NB4 (cell line): Measurements from ENCODE around the gene HS6ST1.

Source experiments
- MYC ChIP-seq: IDR thresholded peaks from 2 replicates; pipeline ENCODE4 v1.6.1; 2011; ENCODE audit warnings: low read depth, low read length
- POLR2A ChIP-seq: IDR thresholded peaks from 2 replicates; pipeline ENCODE4 v1.6.1; 2011; ENCODE audit warnings: mild to moderate bottlenecking; ENCODE audit not compliant: insufficient read length; ENCODE audit errors: extremely low read depth
- TF ChIP-seq, protein P1 (sequence below): IDR thresholded peaks from one replicate; pipeline ENCODE4 v1.5.1; 2012; ENCODE audit warnings: low read depth, low read length

DNA sequence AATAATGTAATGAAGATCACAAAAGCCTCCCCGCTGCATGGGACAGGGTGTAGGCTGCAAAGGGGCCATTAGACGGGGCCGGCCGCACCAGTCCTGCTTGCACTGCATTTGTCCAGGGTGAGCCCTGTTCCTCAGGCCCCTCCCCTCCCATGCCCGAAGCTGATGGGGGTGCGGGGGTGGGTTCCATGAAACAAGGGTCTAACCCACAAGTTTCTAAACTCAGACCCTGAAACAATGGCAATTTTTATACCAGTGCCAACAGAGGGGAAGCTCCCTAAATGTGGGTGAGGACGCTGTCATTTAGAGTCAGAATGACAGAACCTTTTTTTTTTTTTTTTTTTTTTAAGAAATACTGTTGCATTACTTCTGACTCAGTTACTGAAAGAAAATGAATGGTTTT is 39.7 kb downstream of the HS6ST1 start:
- TF ChIP-seq, protein P1, sequence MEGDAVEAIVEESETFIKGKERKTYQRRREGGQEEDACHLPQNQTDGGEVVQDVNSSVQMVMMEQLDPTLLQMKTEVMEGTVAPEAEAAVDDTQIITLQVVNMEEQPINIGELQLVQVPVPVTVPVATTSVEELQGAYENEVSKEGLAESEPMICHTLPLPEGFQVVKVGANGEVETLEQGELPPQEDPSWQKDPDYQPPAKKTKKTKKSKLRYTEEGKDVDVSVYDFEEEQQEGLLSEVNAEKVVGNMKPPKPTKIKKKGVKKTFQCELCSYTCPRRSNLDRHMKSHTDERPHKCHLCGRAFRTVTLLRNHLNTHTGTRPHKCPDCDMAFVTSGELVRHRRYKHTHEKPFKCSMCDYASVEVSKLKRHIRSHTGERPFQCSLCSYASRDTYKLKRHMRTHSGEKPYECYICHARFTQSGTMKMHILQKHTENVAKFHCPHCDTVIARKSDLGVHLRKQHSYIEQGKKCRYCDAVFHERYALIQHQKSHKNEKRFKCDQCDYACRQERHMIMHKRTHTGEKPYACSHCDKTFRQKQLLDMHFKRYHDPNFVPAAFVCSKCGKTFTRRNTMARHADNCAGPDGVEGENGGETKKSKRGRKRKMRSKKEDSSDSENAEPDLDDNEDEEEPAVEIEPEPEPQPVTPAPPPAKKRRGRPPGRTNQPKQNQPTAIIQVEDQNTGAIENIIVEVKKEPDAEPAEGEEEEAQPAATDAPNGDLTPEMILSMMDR = no peak
- TF ChIP-seq MYC = no peak
- TF ChIP-seq POLR2A = no peak
